Uterus (tissue), 2 donors: ENCODE data around the gene LTV1.

Experiments used
- CTCF ChIP-seq, 4 experiments: fragments of 200-600 bp in 2 of 4; fragments of 450-650 bp in 2 of 4; sonication (generic) in 2 of 4; IDR thresholded peaks; one replicate each; pipeline ENCODE4 v1.5.1; 2016 to 2019; ENCODE audit warnings: antibody characterized with exemption in 4 of 4, mild to moderate bottlenecking in 2 of 4, moderate library complexity in 1 of 4
- POLR2A ChIP-seq, 2 donors: fragments of 450-650 bp; IDR thresholded peaks; one replicate each; pipeline ENCODE4 v1.6.1; 2016; ENCODE audit warnings: antibody characterized with exemption in 2 of 2, mild to moderate bottlenecking in 1 of 2, moderate library complexity in 1 of 2

GRCh38 chr6:143843677-143843999 lies 500 bp downstream of the LTV1 start:
- TF ChIP-seq CTCF (IDR thresholded peaks at IDR 0.05) (no peak), POLR2A (IDR thresholded peaks at IDR 0.05) (no peak)
